Measurements from ENCODE around the gene PPP1R27.

Gene PPP1R27

GRCh38 chr17:81804559-81805399 lies 30.1 kb downstream of the PPP1R27 start:
- DNase-seq (ENCODE audit: low read depth): no peak

DNA sequence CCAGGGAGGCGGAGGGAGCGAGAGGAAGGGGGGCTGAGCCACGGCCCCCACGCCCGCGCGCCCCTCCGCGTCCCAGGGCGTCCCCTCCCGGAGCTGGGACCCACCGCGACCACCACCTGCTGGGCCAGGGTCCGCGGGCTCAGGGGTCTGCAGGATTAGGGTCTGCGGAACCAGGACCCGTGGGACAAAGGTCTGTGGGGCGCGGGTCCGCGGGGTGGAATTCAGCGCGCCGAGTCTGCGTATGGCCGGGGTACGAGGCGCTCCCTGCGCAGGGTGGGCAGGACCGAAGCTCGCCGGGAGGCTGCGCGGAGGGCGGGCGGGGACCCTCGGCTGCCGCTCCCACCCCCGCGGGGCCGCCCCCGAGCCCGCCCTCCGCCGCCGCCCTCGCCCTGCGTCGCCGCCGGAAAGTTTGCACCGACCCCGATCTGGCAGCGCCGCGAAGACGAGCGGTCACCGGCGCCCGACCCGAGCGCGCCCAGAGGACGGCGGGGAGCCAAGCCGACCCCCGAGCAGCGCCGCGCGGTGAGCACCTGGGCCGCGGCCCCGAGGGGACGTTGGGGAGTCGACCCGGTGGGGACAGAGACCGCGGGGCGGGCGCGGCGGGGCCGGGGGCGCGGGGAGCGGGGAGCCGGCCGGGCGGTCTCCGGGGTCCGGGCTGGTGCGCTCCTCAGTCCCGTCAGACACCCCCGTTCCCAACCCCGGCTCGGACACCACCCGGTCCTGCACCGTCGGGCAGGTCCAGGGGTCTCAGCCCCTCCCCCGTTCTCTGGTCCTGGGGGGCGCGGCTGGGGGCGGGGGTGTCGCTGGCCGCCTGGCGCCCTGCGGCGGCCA lies 30.9 kb downstream of the PPP1R27 start, which contains the start of gene GCGR:
Gene GCGR (plus strand): TSS at position 423 of the 831 bp plus-strand sequence. CDS start 4,869 bp downstream, outside the sequence.
- no peak for DNase-seq (ENCODE audit: low read depth)

DNA sequence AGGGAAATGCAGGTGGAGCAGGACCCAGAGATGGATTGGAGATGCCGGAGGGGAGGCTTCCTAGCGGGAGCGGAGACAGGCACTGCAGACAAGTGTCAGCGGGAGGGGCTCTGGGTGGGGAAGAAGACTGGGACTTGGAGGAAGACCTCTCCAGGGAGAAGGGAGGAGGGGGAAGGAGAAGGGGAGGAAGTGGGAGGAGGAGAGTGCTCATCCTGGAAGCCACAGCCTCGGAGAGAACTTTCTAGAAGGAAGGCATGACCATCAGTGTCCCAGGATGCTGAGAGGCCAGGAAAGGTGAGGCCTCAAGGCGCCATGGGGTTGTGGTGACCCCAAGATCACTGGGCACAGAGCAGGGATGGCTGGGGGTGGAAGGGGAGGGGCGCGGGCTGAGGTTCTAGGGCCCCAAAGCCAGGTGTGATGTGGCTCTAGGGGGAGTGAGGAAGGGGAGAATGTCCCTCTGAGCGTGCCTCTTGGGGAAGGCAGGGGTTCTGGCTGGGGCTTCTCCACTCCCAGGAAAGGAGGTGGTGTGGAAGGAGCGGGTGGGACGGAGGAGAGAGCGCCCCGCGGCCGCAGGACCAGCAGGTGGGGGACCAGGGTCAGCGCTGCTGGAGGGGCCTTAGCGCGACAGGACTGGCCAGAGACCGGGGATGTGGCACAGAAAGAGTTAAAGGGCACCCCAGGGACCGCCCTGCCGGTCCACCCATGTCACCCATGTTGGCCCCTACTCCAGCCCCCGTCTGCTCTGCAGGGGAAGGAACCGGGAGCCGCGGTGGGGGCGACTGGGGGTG lies 31.8 kb downstream of the PPP1R27 start:
- DNase-seq (ENCODE audit: low read depth): no peak

GRCh38 chr17:81802048-81802758 lies 32.6 kb downstream of the PPP1R27 start:
- no peak for DNase-seq (ENCODE audit: low read depth)

GRCh38 chr17:81801327-81801726 lies 33.5 kb downstream of the PPP1R27 start:
- DNase-seq (ENCODE audit: low read depth): no peak

DNA sequence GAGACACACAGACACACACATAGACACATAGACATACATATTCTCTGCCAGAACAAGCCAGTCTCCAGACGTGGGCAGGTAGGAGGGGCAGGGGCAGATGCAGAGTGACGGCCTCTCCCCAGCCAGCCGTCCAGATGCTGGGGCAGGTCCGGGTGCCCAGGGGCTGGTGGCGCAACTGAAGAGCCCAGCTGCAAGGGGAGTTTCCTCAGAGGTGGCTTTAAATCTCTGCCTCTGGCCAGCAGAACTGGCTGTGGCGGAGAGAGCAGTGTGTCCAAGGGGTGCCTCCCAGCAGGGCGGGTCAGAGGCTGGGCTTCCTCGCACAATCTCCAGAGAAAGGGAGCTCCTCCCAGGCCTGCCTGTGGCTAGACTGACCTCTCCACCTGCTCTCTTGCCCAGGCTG lies 40.3 kb downstream of the PPP1R27 start:
- no peak for DNase-seq (ENCODE audit: low read depth)

GRCh38 chr17:81794074-81794476 lies 40.8 kb downstream of the PPP1R27 start:
- no peak for DNase-seq (ENCODE audit: low read depth)

- no peak for DNase-seq (ENCODE audit: low read depth)
Observed at GRCh38 chr17:81792675-81793615, 41.9 kb downstream of the PPP1R27 start.

Measured in HS-27A (cell line).